Medulla oblongata (tissue), 1 donor: ENCODE data around the gene PTPMT1.

Source experiments
- DNase-seq: peaks from one replicate; pipeline ENCODE4 v3.0.0-alpha.2; 2015; ENCODE audit errors: extremely low spot score

PTPMT1 gene

GRCh38 chr11:47607380-47607779, 42.0 kb downstream of the PTPMT1 start:
- peak; percentile 44 for DNase-seq

GRCh38 chr11:47609675-47610074, 44.3 kb downstream of the PTPMT1 start:
- no peak for DNase-seq

GRCh38 chr11:47611348-47611794, 46.0 kb downstream of the PTPMT1 start:
- DNase-seq = peak; percentile 88

GRCh38 chr11:47615249-47615648, 49.9 kb downstream of the PTPMT1 start:
- DNase-seq = no peak

- DNase-seq = peak; percentile 80
Measured at GRCh38 chr11:47616726-47617416, 51.5 kb downstream of the PTPMT1 start.

GRCh38 chr11:47617417-47617809, 52.0 kb downstream of the PTPMT1 start:
- DNase-seq = no peak

GRCh38 chr11:47620836-47621378, 55.5 kb downstream of the PTPMT1 start:
- peak; percentile 51 for DNase-seq
